GM19372 (cell line): ENCODE data around the gene SRGAP3.

ENCODE experiments used
- ATAC-seq: cut with Tn5 transposase; IDR thresholded peaks from one replicate; pipeline ENCODE4 v1.9.1; 2021; ENCODE audit warnings: mild to moderate bottlenecking, low read depth, moderate library complexity; ENCODE audit not compliant: unreplicated experiment

The SRGAP3 gene

GRCh38 chr3:9229325-9229724, 20.1 kb downstream of the SRGAP3 start:
- no peak for ATAC-seq

- ATAC-seq: no peak
These were observed 23.1 kb downstream of the SRGAP3 start for GRCh38 chr3:9226326-9226725.

DNA sequence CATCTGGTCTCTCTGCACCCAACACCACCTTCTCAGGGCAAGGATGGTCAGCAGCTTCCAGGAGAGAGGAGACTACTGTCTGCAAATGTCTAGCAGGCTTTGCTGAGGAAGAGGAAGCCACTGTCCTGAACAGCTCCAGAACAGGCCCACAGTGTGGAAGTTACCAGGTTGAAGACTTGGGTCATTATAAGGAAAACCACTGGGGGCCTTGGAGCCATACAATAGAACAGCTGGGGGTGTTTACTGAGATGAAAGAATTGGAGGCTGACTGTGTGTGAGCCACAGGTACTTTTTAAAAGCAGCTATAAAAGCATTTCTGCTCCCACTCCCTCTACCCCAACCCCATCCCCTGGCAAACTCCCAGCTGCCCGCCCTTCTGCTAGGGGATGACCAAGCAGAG, 24.2 kb downstream of the SRGAP3 start:
- ATAC-seq: no peak

- ATAC-seq: peak; percentile 77
These were observed 25.0 kb downstream of the SRGAP3 start for GRCh38 chr3:9224490-9224889.

GRCh38 chr3:9223672-9224071, 25.8 kb downstream of the SRGAP3 start:
- no peak for ATAC-seq

- ATAC-seq: no peak
These were observed 26.3 kb downstream of the SRGAP3 start for GRCh38 chr3:9222956-9223639.

- ATAC-seq: no peak
These were observed 27.4 kb downstream of the SRGAP3 start for GRCh38 chr3:9222049-9222448.

DNA sequence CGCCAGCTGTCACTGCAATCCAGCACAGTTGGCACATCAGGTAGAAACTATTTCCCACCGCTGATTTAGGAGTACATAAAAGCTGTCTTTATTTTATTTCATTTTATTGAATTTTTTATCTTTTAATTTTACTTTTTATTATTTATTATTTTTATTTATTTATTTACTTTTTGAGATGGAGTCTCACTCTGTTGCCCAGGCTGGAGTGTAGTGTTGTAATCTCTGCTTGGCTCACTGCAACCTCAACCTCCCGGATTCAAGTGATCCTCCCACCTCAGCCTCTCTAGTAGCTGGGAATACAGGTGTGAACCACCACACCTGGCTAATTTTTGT, 31.0 kb downstream of the SRGAP3 start:
- no peak for ATAC-seq

DNA sequence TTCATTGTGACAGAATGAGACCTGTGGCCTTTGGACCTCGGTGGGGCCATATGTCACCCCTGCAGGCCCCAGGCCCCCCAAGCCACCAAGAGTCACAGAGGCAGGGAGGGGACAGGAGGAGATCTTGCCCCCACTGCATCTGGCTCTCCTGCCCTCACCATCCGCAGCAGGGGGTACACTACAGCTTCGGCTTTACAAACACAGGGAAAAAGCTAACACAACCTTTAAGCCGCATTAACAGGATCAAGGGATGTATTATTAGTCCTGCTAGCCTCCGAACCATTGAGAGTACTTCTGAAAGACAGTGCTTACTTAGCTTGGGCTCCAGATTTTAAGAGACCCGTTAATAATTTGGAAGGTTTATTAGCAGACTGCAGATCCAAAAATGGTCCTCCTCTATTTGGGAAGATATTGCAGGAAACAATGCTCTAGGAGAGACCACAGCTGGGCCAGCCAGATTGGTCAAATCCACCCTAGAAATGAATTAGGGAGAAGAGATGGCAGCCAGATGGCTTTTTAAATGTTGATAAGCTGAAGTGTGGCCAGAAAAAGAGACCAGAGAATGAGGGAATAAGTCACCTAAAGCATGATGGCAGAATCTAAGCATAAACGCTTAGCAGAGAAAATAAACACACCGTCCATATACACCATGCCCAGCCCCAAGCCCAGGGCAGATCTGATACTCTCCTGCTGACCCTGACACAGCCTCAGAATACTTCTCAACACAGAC, 31.5 kb downstream of the SRGAP3 start:
- ATAC-seq: no peak

DNA sequence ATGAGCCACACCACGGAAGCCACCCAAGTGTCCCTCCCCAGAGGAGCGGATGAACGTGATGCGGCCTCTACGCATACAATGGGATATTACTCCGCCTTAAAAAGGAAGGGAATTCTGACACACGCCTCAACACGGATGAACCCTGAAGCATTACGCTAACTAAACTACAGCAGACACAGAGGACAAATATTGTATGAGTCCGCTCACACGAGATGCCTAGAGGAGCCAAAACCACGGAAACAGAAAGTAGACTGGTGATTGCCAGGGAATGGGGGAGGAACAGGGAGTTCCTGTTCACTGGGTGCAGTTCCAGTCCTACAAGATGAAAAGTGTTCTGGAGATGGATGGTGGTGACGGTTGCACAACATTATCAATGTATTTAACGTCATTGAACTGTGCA, 32.7 kb downstream of the SRGAP3 start:
- ATAC-seq: no peak

DNA sequence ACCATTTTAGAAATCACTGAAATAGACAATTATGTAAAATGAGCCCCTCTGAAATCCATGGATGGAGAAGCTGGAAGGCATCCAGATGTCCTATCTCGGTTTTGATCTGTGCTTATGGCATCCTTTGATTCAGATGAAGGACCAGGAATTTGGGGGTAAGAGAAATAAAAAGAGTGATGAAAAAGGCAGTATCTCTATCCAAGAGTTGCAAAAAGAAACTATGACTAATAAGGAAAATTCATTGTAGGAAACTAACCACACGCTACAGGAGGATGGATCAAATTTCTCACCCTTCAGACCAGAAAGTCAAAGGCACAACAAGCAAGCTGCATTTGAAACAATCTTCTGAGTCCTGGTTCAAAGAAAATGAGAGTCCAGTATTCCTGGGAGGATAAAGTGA, 34.8 kb downstream of the SRGAP3 start:
- no peak for ATAC-seq

DNA sequence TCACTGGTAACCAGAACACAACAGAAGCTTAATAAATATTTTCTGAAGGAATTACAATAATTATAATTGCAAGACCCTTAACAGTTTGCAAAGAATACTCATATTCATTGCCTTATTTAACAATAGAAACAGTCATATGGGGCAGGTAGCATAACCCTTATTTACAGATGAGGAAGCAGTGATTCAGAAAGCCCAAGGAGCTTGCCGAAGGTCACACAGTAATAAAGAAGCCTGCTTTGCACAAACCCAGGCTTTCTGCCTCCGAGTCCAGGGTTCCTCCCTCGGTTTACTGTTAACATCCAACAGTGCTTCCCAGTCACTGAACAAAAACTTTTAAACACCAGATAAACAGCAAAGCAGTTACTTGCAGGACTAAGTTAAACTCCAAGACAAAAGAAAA, 35.3 kb downstream of the SRGAP3 start:
- ATAC-seq: no peak

DNA sequence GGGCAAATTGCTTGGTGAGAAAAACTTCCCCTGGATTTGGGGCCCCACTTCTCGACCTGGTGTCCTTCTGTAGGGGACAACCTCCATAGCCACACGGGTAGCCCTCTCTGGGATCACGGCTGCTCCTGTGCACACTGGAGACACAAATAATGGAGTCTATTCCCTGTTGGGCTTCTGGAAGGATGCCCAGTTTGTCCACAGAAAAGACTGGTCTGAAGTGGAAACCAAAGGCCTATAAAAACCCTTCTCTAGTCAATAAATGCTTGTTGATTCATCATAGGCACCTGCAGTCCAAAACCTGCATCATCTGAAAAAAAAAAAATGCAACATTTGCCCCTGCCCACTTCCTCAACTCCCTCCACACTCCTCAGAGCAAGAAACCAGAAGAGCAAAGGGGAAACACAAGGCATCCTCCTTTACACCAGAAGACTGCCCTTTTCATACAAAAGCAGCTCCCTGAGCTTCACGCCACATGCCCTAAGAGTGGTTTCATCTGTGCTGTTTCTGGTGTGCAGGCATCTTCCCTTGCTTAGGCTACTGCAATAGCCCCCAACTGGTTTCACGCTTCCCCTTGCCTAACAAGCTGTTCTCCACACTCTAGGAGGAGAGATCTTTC, 36.3 kb downstream of the SRGAP3 start:
- ATAC-seq: no peak

DNA sequence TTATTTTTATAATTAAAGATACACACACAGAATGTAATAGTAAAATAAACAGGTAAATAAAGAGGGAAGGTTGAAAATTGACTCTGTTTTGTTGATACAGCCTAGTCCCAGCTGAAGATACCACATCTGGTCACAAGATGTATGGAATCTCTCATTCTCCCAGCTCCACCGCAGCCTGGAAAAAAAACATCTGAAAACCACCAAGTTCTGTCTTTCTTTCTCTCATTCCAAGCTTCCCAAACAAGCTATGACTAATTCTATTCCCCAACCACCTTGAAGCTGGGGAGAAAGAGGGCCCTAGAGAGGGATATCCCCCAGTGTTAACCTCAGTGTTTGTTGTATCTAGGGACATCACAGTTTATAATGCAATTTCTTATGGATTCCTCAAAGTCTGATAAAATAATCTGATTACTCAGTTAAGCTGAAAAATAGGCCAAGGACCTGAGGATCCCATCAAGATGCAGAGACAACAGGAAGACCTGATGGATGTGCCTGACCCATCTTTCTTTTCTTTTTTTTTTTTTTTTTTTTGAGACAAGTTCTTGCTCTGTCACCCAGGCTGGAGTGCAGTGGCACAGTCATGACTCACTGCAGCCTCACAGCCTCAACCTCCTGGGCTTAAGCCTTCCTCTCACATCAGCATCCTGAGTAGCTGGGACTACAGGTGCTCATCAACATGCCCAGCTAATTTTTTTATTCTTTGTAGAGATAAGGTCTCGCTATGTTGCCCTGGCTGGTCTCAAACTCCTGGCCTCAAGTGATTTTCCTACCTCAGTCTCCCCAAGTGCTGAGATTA, 38.1 kb downstream of the SRGAP3 start:
- no peak for ATAC-seq

- no peak for ATAC-seq
These were observed 39.7 kb downstream of the SRGAP3 start for GRCh38 chr3:9209777-9210176.

DNA sequence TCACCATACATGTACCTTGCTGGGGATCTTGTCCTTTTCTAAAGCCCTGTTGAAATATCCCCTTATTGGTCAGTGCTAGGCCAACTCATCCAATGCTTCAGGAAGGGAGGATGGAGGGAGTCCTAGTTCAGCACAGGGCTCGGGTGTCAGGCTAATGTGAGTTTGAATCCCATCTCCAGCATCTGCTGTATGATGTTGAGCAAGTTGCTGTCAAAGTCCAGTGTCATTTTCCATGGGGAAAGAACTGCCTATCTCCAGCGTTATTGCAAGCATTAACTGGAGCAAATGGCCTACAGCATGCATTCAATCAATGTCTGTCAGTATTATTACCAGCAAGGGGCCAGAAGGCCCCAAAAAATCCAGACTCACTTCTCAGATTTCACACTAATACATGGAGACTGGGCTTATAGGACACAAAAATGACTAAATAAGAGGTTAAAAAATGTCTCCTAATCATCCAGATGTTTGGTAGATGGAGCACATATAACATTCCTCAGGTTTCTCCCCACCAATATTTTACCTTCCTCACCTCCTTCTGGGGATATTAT, 40.8 kb downstream of the SRGAP3 start:
- no peak for ATAC-seq

GRCh38 chr3:9207116-9207763, 42.2 kb downstream of the SRGAP3 start:
- no peak for ATAC-seq

GRCh38 chr3:9206287-9206686, 43.2 kb downstream of the SRGAP3 start:
- ATAC-seq: no peak

DNA sequence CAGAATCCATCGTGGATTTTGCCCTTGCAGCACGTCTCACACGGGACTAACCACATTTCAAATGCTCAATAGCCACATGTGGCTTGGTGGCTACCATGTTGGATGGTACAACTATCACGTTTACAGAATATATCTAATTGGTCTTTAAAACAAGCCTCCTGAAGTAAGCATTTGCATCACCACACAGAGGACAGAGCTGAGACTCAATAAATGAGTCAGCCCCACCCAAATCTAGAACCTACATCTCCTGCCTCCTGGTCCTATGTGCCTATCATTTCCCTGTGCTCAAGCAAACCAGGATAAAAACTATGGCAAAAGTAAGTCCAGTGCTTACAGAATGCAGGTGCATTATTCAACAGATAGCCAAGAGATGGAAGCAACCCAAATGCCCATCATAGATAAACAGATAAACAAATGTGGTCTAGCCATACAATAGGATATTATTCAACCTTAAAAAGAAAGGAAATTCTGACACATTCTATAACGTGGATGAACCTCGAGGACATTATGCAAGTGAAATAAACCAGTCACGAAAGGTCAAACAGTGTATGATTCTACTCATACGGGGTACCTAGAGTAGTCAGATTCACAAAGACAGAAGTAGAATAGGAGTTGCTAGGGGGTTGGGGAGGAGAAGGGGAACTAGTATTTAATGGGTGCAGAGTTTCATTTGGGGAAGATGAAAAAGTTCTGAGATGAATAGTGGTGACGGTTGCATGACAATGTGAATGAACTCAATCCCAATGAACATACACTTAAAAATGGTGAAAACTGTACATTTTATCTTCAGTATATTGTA, 43.9 kb downstream of the SRGAP3 start:
- ATAC-seq: no peak
